GM12892 (cell line): ENCODE measurements around the gene PRRX2.

Experiments
- POLR2A ChIP-seq: IDR thresholded peaks from 2 replicates; pipeline ENCODE4 v1.6.1; 2011; ENCODE audit warnings: low read depth, low read length, control low read depth
- POLR2AphosphoS5 ChIP-seq: IDR thresholded peaks from 2 replicates; pipeline ENCODE4 v1.6.1; 2011; ENCODE audit warnings: low read depth, low read length, control low read depth
- TAF1 ChIP-seq: IDR thresholded peaks from 2 replicates; pipeline ENCODE4 v1.6.1; 2011; ENCODE audit warnings: low read depth, mild to moderate bottlenecking, control low read depth, low read length, borderline replicate concordance

- TF ChIP-seq POLR2AphosphoS5 (no peak), POLR2A (no peak), TAF1 (no peak)
Measured at GRCh38 chr9:129627556-129628440, 37.6 kb upstream of the PRRX2 start.
